CD1c-positive myeloid dendritic cell (primary cell): ENCODE results near the gene SPAG16.

Experiments used
- DNase-seq: peaks from one replicate; pipeline ENCODE4 v3.0.0-alpha.2; 2016; ENCODE audit errors: extremely low spot score

The SPAG16 gene

DNA sequence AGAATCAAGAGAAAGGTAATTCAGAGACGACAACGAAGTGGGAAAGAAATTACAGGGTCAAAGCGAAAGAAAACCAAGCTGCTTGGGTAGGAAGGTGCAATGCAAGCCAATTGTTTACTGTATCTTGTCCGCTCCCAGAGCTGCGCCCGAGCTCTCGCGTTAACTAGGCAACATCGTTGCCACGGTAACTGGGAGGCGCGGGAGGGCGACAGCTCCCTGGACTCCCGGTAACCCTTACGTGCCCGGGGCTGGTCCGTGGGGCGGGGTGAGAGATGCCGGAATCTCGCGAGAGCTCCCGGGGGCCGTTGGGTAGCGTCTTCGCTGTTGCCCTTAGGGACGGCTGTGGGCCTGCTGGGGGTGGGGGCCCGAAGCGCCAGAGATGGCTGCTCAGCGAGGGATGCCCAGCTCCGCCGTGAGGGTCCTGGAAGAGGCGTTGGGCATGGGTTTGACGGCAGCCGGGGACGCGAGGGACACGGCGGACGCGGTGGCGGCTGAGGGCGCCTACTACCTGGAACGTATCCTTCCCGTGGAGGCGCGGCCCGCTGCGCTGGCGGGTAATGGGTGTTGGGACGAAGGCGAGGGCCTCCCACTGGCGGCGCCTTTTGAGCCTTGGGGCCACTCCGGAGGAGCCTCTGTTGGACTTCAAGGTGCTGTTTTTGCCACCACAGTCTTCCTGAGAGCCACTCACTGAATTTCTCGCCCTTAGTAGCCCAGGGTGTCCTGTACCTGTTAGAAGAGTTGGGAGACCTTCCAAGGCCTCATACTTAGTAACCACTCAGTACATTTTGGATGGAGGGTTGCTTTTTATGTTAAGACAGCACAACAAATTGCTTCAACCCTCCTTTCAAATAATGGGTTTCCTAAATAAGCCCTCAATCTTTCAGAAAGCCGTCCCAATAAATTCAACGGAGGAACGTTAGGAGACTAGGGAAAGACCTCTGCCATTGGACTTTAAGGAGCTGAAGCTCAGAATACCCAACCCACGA is at the start of gene SPAG16:
Gene SPAG16 (plus strand): TSS at position 360 of the 986 bp plus-strand sequence.
- DNase-seq = peak; percentile 91

DNA sequence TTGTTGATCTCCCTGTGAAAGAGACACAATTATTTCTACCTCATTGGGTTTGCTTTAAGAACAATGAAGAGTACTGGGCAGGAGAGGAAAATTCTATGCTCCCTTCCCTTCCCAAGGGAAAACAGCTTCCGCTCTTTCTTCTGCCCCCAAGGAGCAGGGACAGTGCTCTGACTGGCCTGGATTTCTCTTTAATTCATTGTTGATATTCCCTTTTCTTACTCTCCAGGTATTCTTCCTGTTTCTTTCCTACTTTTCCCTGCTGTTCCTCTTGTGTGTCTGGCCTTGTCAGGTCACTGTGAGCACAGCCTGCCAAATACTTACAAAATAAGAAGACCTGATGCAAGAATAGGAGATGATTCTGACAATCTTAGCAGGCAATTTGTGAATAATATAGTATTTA is 49.6 kb upstream of the SPAG16 start:
- no peak for DNase-seq

DNA sequence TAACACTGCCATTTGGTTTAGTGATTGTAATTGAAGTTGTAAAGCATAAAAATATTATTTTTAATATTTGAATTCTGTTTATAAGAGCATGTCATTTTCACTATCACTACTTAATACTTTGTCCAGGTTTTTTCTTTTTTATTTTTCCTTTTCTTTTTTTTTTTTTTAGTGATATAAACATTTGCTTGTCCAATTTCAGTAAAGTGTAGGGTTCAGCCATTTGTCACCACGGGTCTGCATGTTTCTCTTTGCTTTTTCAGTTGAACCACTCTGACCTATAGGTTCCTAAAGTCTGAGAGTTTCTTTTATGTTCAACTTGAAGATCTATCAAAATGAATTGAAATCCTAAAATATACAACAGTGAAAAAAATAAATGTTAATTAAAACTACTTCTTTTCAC is 48.5 kb upstream of the SPAG16 start:
- DNase-seq = no peak

DNA sequence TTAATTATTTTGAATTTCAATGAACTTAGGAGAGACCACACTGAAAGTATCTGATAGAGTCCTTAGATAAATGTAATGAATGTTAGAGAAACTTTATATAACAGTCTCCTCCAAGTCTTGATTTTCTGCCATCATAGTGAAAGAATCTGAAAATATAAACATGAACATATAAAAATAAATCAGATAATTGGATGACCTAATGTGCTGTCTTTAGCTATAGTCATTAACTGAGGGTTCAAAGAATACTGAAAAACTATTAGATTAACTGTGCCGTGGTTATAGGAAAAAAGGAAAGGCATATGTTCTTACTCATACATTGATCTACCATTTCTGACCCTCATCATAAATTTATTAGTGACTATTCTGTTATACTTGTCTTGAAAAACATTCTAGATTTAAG is 47.0 kb upstream of the SPAG16 start:
- no peak for DNase-seq

DNA sequence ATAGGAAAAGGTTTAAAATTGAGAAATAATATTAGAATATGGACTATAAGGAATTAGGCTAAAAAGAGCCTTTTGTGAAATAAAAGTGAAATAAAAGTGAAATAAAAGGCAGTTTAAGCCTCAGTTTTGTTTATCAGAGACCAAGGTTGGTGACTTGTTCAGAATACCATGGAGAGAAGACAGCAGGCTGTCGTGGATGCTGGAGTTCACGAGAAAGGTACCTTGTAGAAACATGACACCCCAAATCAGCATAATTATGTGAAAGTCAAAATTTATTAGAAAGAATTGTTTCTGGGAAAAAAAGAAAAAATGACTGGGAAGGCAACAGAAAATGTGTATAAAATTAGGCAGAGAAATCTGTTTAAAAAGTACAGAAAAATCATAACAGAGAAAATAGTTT is 46.5 kb upstream of the SPAG16 start:
- no peak for DNase-seq

DNA sequence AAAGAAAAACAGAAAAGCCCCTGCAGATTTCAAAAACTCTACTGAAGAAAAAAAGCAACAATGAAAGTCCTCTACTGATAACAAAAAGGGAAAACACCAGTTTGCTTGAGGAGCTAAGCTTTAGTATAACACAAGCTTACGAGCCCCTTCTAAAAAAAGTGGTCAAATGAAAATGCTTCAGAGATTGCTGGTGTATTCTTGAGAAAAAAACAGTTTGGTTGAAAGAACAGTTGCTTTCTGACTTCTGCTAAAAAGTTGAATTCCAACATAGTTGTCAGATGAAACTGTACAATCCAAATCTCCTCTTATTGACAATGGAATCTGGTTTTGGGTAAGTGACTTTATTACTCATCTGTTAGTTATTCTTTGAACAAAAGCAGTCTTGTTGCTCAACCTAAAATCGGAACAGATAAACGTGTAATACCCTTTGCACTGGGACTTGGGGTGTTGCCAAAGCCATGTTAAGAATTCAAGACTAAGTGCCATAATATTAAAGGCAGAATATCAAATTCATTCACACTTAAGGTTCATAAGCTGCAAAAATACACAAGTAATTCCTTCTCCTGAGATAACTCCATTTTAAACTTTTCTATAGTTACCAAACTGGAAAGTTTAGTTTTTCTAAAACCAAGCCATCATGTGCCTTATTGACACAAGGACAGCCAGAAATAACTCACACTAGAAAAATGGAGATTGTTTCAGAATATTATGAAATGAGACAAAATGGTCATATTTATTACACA is 45.3 kb upstream of the SPAG16 start:
- DNase-seq = no peak

DNA sequence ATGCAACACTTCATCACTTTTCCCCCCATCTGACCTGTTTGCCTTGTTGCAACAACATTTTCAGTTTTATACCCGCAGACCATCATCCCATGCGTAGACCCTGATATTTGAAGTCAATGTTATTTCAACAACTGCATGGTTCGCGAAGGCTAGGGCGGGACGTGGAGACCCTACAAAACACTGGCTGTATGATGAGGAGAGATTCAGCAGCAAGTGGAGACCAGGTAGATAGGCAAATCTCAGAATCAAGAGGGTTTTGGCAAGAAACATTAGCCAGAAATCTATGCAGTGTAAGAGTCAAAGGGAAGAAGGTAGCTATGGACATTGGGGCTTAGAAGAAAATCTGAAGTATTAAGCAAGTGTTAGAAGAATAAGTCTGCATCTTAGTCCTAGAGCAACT is 42.4 kb upstream of the SPAG16 start:
- no peak for DNase-seq

DNA sequence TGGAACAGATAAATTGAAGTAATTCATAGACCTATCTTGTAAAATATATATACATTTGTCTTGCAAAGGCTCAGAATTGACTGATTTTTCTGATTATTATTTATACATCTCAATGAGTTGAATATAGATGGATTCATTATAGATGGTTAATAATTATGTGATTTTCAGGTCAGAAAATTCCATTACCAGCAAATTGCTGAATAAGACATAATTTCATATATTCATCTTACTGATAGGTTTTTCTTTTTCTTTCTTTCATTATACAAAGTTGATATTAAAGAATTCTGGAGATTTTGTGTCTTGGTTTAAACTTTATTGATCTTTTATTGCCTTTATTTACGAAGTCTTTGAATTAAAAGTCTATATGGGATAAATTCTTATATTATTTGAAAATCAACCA is 41.6 kb upstream of the SPAG16 start:
- no peak for DNase-seq

DNA sequence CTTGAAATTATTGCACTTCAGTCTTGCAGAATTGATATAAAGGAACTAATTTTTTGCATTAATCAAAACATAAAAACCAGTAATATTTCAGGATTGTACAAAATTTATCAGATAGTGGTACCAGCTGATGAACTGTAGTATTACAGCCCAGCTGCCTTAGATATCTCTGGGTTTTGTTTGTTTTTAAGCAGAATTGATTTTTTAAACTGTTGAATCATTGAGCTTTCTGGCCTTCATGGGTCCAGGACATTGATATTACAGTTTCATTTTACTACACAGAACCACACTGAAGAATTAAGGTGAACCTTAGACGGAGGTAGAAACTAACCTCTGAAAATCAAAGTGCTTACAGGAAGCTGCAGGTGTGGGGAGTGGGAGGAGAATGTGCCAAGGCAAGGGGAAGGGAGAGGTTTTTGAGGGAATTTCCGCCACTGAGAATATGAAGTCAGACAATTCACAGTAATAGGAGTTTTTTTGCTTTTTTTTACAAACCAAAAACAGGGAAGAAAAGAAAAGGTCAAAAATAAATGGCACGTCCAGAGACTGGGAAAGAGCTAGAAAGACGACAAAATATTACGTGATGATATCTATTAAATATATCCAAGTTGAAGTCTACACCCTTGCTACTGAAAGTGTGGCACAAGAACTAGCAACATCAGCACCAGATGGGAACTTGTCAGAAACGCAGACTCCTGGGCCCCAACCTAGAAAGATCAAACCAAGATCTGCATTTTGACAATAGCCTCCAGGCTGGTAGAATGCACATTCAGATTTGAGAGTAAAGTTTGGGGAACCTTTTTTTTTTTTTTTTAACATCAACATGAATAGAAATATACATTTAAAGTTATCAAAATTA is 40.8 kb upstream of the SPAG16 start:
- no peak for DNase-seq

DNA sequence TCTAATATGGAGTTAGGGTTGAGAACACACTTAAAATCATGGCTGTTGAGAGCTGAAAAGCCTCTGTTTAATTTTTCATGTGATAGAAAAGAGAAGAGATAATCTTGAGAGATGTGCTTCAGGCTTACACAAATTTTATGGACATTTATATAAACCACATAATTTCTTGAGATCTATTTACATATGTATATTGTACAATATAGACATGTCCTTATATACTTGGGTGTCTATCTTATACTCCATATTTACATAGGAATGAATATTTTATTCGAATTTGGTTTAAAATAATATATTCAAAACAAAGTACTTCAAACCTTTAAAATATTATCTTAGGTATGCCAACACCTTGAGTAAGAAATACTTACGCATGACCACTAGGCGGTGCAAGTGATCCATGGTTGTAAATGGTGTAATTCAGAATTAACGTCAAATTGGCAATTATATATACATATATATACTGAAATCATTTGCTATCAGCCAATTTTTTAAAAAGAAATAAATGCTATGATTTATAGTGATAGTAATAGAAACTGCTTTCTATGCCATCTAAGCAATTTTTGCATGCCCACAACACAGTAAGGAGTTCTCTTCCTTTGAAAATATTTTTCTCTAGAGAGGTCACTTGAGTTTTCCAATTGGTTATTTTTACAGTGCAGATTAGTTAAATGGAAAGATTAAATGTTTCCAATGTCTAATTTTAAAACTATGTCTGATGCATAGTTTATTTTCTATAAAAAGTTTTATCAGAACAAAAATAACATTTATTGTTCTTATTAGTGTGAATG is 37.6 kb upstream of the SPAG16 start:
- DNase-seq = peak; percentile 51

DNA sequence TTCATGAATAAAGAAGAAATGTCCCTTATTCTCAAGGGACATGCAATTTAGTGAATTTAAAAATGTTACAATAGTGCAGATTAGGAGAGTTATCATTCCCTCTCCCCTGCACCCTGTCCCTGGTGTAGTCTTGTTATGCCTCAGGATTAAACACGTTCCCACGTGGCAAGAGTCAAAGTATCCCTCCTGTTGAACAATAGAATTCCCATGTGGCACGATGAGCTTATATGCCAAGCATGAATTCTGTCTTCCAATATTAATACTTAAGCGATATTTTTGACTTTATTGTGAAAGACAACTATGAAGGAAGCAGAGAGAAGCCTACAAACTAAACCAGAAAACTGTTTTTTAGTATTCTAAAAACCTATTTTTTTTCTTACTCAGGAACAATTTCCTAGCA is 36.7 kb upstream of the SPAG16 start:
- no peak for DNase-seq

DNA sequence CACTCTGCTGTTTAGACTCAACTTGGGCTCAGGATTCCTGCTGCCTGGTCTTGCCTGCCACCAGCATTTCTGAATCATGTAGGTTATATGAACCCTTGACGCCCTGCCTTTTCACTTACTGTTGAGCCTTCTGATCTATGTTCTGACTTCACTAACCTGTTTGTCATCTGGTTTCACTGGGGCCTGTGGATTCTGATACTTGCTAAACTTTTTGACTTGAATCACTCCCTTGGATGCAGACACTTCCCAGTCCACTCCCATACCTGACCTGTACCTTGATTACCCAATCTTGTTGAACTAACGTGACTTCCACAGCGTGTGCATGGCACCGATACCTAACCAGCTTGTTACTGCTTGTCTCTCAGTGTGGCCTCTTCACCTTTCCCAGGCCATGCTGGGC is 35.6 kb upstream of the SPAG16 start:
- DNase-seq = no peak

DNA sequence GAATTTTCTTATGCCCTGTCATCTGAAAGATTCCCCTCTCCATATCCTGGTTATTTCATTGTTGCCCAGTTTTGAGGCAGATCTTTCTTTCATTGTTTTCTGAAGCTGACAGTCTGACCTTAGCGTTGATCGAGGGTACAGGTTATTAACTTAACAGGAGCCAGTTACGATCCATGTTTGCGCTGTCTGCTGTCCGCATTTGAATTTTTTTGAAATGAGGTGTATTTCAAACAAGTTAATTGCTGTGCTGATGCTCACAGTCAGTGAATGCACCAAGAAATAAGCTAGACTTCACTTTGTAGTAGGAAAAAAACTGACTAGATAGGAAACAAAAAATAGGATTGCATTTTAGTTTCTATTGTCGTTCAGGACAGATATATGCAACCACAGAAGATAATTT is 34.8 kb upstream of the SPAG16 start:
- DNase-seq = no peak

DNA sequence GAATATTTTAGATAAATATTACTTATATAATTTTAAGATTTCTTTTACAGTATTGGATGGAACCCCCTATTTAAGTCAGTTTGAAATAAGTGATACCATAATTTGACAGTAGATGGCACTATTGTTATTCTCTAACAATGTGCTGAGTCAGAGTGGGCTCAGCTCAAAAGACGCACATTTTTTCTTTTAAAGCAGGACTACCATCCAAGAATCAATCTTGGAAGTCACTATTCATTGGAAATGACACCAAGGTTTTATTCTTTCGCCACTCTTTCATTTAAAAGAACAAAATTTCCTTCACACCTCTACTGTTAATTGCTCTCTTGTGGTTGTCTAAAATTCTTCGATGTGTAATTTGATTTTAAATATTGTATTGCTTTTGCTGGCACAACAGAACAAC is 32.6 kb upstream of the SPAG16 start:
- DNase-seq = peak; percentile 73

DNA sequence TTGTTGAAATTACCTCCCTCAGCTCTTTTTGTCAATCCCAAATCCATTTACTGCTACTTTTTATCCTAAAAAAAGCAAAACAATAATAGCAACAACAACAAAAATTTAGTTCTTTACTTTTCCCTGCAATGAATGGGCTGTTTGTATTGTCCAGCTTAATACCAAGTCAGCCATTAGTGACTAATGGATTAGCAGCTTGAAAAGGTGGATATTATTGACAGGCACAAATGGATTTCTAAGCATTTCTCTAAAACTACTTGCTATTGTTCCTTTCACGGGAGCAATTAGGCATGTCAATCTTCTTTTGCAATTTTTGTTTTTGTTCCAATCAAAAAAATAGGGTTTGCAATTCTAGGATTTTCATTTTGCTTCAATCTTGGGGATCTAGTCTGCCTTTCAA is 32.1 kb upstream of the SPAG16 start:
- DNase-seq = no peak

DNA sequence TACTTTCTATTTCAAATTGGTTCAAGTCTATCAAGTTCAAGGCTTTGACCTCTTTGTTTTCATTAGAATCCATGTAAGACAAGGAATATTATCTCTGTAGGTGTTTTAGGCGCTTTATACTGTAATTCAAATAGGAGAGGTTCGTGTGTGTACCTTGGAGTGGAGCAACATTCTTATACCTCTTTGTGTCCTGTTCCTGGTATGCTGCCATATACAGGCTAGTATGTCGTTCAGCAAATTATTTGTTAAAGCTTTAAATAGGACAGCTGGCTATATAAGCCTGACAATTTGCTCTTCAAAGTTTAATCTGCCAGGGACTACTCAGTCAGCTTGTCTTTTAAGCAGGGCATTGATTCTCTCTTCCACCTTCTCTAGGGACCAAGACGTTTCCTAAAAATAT is 31.1 kb upstream of the SPAG16 start:
- DNase-seq = no peak

DNA sequence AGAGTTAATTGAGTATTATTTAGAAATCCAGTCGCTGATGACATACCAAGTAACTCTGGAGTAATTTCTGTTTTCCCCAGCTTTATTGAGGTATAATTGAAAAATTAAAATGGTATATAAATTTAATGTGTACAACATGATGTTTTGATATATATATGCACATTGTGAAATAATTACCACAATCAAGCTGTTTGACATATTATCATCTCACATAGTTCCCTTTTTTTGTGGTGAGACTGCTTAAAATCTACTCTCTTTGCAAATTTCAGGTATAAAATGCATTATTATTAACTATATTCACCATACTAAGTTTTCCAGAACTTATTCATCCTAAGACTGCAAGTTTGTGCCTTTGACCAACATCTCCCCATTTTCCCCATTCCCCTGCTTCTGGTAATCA is 25.0 kb upstream of the SPAG16 start:
- no peak for DNase-seq

DNA sequence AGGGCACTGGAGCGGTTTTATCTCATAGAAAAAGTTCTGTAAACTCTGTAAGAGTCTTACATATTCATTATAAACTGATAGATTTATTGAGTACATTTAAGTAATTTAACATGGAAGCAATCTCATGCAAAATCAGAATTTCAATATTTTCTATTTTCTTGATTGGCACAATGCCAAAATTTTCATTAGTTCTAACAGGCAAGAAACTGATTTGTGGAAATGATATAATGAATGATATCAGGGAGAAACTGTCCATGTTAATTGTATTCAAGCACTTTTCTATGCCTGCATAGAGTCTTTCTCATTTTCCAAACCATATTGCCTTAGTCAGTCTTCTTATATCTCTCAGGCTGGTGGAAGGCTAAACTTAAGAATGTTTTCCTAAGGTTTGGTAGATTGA is 23.0 kb upstream of the SPAG16 start:
- DNase-seq = no peak

DNA sequence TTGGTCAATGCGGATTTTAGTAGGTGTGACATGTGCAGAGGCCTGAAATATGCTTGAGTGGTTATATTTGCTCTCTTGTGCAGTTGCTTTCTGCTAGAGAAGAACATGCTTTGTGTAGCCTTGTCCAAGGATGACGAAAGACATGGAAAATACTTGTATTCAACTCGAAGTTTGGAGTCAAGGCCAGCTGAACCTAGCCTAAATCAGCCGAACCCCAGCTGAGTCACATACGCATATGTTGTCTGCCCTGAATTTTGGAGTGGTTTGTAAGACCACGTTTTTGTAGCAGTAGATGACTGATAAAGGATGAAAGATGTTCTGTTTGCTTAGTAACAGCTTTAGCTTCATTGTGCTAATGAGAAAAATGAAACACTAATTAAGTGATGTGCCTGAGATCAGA is 22.5 kb upstream of the SPAG16 start:
- no peak for DNase-seq

DNA sequence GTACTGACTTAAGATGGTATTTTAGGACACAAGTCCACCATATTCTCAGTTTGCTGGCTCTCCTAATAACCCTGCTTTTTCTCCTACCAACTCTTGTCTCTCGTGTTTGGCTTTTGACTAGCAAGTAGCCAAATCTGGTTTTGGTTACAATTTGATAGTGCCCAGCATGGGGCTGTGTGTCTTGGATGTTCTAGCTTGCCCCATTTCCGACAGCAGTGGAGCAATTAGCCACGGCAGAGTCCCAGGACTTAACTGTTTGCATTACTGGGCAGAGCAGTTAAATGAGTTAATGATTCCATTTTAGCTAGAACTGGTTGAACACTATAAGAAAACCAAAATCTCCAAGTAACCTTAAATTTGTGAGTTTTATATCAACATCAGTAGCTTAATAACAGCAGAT is 18.6 kb upstream of the SPAG16 start:
- DNase-seq = no peak

DNA sequence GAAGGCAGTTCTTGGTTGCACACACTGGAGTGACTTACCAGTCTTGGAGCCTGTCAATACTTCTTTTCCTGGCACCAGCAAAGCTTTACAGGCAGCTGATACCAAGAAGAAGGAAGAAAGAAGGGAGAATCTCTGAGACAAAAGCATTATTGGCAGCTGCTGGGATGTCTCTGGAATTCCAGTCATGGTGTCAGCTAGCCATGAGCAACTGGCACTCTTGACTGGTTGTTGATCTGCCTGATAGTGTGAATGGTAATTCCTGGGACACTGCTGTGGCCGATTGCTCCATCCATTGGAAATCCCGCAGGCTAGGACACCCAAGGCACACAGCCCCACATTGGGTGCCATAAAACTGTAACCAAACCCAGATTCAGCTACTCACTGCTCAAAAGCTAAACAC is 17.8 kb upstream of the SPAG16 start:
- no peak for DNase-seq
